Stimulated activated naive B cell treated with anti-CD40 and anti-IgM and Interleukin-4, amounts not matched to agents 10 μg/mL and 1 μg/mL and 100 μg/mL, for 72 hours (primary cell): Measurements from ENCODE around the gene KRT1.

Source experiments
- ATAC-seq, 2 donors: fragments of 150-1000 bp; cut with Tn5 transposase; replicated peaks; 2 replicates each; pipeline ENCODE4 v1.10.0; 2021; ENCODE audit warnings: moderate library complexity in 1 of 2
- DNase-seq: peaks from one replicate; pipeline ENCODE4 v3.0.0; 2021
- H3K27ac Mint-ChIP-seq: one replicate; pipeline ENCODE4 v1.8.0; 2022; ENCODE audit warnings: mild to moderate bottlenecking, mixed read lengths
- H3K27me3 Mint-ChIP-seq, 2 donors: one replicate each; pipeline ENCODE4 v1.8.0; 2022; ENCODE audit warnings: mixed read lengths in 2 of 2
- H3K36me3 Mint-ChIP-seq, 2 donors: one replicate each; pipeline ENCODE4 v1.8.0; 2022; ENCODE audit warnings: mixed read lengths in 2 of 2, mild to moderate bottlenecking in 1 of 2
- H3K4me1 Mint-ChIP-seq, 2 donors: one replicate each; pipeline ENCODE4 v1.8.0; 2022; ENCODE audit warnings: mixed read lengths in 2 of 2, mild to moderate bottlenecking in 1 of 2
- H3K4me3 Mint-ChIP-seq, 2 donors: one replicate each; pipeline ENCODE4 v1.8.0; 2022; ENCODE audit warnings: mild to moderate bottlenecking in 2 of 2, mixed read lengths in 2 of 2, moderate library complexity in 1 of 2
- H3K9me3 Mint-ChIP-seq, 2 donors: one replicate each; pipeline ENCODE4 v1.8.0; 2022; ENCODE audit warnings: mixed read lengths in 2 of 2, mild to moderate bottlenecking in 1 of 2

The KRT1 gene

DNA sequence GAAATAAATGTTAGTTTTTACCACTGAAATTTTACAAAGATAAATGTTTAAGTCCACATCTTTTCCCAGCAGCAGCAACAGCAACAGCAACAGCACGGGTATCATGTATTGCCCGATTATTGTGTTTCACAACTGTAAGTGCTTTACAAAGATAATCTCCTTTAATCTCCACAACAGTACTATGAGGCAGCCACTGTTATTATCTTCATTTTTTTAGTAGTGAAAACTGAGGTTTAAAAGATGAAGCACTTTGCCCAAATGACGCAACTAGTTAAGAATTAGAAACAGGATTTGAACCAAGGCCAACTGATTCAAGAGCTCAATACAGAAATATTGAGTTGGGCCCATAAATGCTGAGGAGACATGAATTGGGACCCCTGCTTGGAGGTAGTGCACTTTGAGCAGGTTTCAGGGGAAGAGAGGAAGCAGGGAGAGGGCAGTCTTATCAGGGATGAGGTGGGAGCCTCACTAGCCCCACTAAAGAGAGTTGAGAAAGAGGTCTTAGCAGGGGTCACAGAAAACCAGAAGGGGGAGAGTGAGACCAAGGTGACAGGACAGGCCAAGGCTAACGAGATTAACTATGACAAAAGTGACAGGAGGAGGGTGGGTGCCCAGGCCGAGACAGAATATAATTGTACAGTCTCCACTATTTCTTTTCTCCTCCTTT lies 43.5 kb downstream of the KRT1 start:
- peaks cover 10 to 17% of the 10 kb centered on the region in 2 donors for H3K27me3 Mint-ChIP-seq
- no peaks in the 10 kb centered on the region for H3K4me1 Mint-ChIP-seq
- no peak for ATAC-seq
- no peaks in the 10 kb centered on the region for H3K9me3 Mint-ChIP-seq
- no peak overlapping the region for H3K27ac Mint-ChIP-seq
- no peaks in the 10 kb centered on the region for H3K36me3 Mint-ChIP-seq
- no peak overlapping the region for H3K4me3 Mint-ChIP-seq
- no peak for DNase-seq

GRCh38 chr12:52636189-52636588 lies 44.0 kb downstream of the KRT1 start:
- Mint-ChIP-seq H3K4me1 (no peaks in the 10 kb centered on the region), H3K27me3 (peaks cover 7 to 15% of the 10 kb centered on the region in 2 donors), H3K9me3 (no peaks in the 10 kb centered on the region), H3K4me3 (no peak overlapping the region), H3K36me3 (no peaks in the 10 kb centered on the region), H3K27ac (no peak overlapping the region)
- ATAC-seq (no peak), DNase-seq (no peak)

DNA sequence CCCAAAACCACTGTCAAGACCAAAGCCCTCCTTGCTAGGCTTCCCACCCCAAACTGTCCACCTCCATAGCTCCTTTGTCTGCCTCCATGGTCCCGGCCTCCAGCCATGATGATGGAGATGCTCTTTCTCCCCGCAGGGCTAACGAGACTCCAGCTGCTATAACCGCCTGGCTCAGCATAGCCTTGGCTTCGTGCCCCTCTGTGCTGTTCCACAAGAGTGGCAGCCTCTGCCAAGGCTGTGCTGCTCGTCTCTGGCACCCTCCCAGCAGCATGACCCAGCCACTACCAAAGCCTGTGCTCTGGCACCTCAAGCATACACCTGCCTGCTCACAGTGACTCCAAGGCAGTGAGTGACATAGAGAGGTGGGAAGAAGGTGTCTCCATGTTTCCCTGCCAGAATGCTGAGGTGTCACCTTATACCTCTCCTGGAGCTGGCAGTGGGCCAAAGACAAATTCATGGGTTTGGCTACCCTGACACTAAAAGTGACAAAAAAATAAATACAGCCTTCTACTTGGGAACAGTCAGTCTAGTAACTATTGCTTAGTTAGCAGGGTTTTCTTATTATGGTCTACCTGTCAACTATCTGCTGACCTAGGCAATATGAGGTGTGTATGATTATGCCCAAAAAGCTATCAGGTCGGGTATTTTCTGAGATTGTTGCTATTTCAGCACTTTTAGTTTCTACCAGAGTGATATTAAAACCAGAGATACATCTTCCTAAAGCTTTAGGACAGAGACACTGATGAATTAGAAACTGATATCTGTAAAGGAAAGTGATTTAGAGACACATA lies 45.7 kb downstream of the KRT1 start:
- Mint-ChIP-seq H3K27ac (no peak overlapping the region), H3K27me3 (peaks cover 11 to 20% of the 10 kb centered on the region in 2 donors), H3K9me3 (no peaks in the 10 kb centered on the region), H3K4me3 (no peak overlapping the region), H3K36me3 (no peaks in the 10 kb centered on the region), H3K4me1 (no peaks in the 10 kb centered on the region)
- ATAC-seq: no peak
- no peak for DNase-seq

DNA sequence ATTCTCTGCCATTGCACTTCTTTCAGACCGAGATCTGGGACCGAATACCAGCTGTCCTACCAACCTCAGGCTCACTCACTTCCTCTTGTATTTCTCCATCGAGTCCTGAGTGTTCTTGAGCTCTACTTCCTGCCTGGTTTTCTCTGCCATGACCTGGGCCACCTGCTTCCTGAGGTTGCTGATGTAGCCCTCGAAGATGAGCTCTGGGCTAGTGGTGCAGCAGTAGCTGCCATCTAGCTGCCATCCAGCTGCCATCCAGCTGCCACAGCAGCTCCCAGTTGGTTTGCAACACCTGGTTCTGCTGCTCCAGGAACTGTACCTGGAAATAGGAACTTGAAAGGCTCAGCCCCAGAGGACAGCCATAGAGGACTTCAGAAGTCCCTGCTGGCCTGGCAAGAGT lies 46.8 kb downstream of the KRT1 start:
- DNase-seq (no peak), ATAC-seq (no peak)
- Mint-ChIP-seq H3K4me3 (no peak overlapping the region), H3K4me1 (no peaks in the 10 kb centered on the region), H3K27ac (no peak overlapping the region), H3K9me3 (no peaks in the 10 kb centered on the region), H3K27me3 (peaks cover 10 to 20% of the 10 kb centered on the region in 2 donors), H3K36me3 (no peaks in the 10 kb centered on the region)

DNA sequence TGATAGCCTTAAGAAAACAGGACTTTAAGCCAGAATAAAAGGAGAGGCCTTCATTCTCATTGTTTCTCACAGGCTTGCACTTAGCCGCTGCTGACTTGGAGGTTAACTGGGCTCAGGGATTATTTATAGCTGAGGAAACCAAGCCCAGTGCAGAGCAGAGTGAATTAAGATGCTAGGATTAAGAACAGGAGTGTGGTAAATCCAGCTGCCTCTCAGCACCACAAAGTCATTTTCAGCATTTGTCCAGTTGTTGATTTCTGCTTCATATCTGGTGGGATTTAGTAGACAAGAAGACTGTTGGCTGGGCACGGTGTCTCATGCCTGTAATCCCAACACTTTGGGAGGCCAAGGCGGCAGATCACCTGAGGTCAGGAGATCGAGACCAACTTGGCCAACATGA lies 47.6 kb downstream of the KRT1 start:
- Mint-ChIP-seq H3K4me1 (no peaks in the 10 kb centered on the region), H3K4me3 (no peak overlapping the region), H3K9me3 (no peaks in the 10 kb centered on the region), H3K36me3 (no peaks in the 10 kb centered on the region), H3K27ac (no peak overlapping the region), H3K27me3 (peaks cover 10 to 20% of the 10 kb centered on the region in 2 donors)
- DNase-seq (no peak), ATAC-seq (no peak)

DNA sequence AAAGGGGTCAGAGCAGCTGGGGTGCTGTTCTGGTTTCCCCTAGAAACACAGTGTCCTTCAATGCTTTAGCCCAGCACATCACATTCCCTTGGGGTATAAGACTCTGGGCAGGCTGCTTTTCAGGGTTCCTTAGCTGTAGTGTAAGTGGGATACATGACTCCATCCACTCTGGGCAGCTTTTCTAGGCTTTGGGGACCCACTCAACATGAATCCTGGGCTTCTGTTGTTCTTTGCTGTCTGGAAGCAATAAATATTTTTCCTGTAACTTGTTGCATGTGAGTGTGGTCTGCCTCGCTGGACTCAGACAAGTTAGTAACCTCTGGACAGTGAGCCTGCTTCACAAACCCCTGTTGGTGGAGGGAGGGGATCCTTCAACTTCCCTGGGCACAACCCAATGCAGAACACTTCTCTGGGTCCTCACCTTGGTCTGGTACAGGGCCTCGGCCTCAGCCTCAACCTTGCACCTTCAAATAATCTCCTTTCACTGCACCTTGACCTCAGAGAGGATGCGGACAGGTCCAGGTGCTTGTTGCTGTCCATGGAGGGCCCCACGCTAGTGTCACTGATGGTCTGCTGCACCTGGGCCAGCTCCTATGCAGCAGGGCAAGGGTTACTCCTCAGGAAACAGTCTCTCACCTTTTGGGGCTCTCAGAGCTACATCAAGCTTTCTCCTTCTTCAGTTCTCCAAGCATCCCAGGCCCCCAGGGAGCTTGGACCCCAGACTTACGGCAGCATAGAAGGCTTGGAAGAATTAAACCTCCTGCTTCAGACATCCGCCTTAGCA lies 48.3 kb downstream of the KRT1 start:
- no peaks in the 10 kb centered on the region for H3K36me3 Mint-ChIP-seq
- H3K27ac Mint-ChIP-seq: no peak overlapping the region
- no peaks in the 10 kb centered on the region for H3K9me3 Mint-ChIP-seq
- DNase-seq (no peak), ATAC-seq (no peak)
- peaks cover 9 to 20% of the 10 kb centered on the region in 2 donors for H3K27me3 Mint-ChIP-seq
- no peaks in the 10 kb centered on the region for H3K4me1 Mint-ChIP-seq
- H3K4me3 Mint-ChIP-seq: no peak overlapping the region

DNA sequence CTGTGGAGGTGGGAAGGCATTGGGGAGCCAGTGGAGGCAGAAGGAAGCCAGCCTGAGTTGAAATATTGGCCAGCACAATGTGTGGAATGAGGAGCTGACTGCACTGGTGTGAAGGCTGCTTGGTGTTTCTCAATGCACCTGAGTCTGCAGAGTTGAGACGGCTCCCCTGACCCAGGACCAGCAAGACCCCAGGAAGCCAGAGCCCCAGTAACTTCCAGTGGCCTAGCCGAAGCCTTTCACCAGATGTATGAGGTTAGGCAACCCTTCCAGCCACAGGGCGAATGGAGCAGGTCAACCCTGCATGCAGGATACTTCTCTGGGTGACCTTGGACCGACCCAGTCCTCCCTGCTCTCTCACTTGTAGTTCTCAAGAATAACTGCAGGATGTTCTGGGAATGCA lies 48.9 kb downstream of the KRT1 start:
- no peak for DNase-seq
- no peaks in the 10 kb centered on the region for H3K36me3 Mint-ChIP-seq
- no peak overlapping the region for H3K4me3 Mint-ChIP-seq
- H3K9me3 Mint-ChIP-seq: no peaks in the 10 kb centered on the region
- H3K4me1 Mint-ChIP-seq: no peaks in the 10 kb centered on the region
- no peak overlapping the region for H3K27ac Mint-ChIP-seq
- no peak for ATAC-seq
- peaks cover 6 to 20% of the 10 kb centered on the region in 2 donors for H3K27me3 Mint-ChIP-seq

- no peaks in the 10 kb centered on the region for H3K9me3 Mint-ChIP-seq
- peaks cover 6 to 20% of the 10 kb centered on the region in 2 donors for H3K27me3 Mint-ChIP-seq
- H3K4me1 Mint-ChIP-seq: no peaks in the 10 kb centered on the region
- H3K36me3 Mint-ChIP-seq: no peaks in the 10 kb centered on the region
- H3K4me3 Mint-ChIP-seq: no peak overlapping the region
- ATAC-seq (no peak), DNase-seq (no peak)
- no peak overlapping the region for H3K27ac Mint-ChIP-seq
These were observed 49.5 kb downstream of the KRT1 start for GRCh38 chr12:52630599-52631200.

GRCh38 chr12:52630008-52630500 lies 50.2 kb downstream of the KRT1 start:
- no peaks in the 10 kb centered on the region for H3K4me1 Mint-ChIP-seq
- H3K4me3 Mint-ChIP-seq: no peak overlapping the region
- no peak overlapping the region for H3K27ac Mint-ChIP-seq
- no peaks in the 10 kb centered on the region for H3K36me3 Mint-ChIP-seq
- peaks cover 3 to 20% of the 10 kb centered on the region in 2 donors for H3K27me3 Mint-ChIP-seq
- DNase-seq (no peak), ATAC-seq (no peak)
- H3K9me3 Mint-ChIP-seq: no peaks in the 10 kb centered on the region

DNA sequence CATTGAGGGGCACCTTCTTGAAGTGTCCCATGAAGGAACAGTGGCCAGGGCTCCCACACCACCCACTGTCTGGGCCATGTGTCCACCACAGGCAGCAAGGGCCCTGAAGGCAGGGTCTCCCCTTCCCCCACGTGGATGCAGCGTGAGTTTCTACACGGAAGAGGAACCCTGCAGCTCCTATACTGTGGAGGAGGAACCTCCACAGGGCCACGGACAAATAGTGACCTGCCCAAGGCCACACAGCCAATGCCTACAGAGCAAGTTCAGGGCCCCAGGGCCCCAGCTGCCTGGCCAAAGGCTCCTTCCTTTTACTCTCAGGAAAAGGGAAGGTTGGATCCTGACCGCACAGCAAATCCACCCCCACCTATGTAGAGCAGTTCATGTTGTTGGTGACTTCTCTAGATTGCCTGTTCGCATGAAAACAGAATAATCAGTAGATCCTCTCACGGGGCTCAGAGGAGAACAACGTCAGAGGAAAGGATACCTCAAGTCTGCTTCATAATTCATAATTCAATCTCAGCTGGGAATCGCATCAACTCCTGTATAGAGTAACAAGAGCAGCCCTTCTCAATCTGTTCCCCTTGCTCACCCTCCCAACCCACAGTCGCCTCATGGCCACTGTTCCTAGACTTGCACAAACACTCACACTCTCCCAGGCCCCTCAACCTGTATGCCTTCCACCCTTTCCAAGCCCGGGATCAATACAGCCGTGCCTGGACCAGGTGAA lies 50.8 kb downstream of the KRT1 start:
- H3K36me3 Mint-ChIP-seq: no peaks in the 10 kb centered on the region
- H3K27me3 Mint-ChIP-seq: peaks cover 3 to 19% of the 10 kb centered on the region in 2 donors
- no peak overlapping the region for H3K4me3 Mint-ChIP-seq
- no peaks in the 10 kb centered on the region for H3K9me3 Mint-ChIP-seq
- DNase-seq (no peak), ATAC-seq (no peak)
- H3K27ac Mint-ChIP-seq: no peak overlapping the region
- H3K4me1 Mint-ChIP-seq: no peaks in the 10 kb centered on the region

DNA sequence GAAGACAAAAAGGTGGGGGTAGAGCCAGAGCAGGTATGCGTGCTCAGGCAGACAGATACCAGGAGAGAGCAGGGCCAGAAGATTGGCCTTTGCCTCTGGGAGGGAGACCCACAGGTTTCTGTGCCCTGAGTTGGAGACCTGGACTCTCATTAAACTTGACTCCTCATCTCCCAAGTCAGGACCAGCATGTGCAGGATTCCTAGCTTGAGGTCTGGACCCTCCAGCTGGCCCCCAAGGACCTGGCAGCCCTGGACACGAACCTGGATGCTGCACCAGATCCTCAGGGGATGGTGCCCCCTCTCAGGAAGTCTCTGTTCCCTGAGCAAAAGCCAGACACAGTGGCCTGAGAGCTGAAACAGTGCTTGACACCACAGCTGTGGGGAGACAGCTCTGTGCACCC lies 51.4 kb downstream of the KRT1 start:
- H3K36me3 Mint-ChIP-seq: no peaks in the 10 kb centered on the region
- ATAC-seq: no peak
- no peak overlapping the region for H3K27ac Mint-ChIP-seq
- no peaks in the 10 kb centered on the region for H3K4me1 Mint-ChIP-seq
- no peak for DNase-seq
- no peak overlapping the region for H3K4me3 Mint-ChIP-seq
- H3K27me3 Mint-ChIP-seq: peaks cover 3 to 13% of the 10 kb centered on the region in 2 donors
- H3K9me3 Mint-ChIP-seq: no peaks in the 10 kb centered on the region

DNA sequence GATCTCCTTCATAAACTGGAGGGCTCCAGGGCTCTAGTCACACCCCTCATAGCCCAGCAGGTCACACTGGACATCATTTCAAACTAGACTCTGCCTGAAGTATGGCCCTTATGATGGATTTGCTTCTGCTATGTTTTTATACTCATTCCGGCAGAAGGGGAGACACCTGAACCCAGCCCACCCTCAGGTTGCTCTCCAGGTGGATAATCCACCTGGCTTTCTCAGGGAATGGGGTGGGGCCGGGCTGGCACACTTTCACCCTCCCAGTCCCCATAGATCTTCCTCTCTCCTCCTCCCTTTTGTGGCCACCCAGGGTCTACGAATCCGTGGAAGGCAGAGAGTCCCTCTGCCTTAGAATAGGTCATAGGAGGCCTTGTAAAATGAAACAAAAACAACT lies 52.1 kb downstream of the KRT1 start:
- peaks cover 0 to 2% of the 10 kb centered on the region in 2 donors for H3K9me3 Mint-ChIP-seq
- DNase-seq (no peak), ATAC-seq (no peak)
- H3K27me3 Mint-ChIP-seq: peaks cover 3 to 13% of the 10 kb centered on the region in 2 donors
- no peak overlapping the region for H3K4me3 Mint-ChIP-seq
- no peaks in the 10 kb centered on the region for H3K36me3 Mint-ChIP-seq
- H3K27ac Mint-ChIP-seq: no peak overlapping the region
- no peaks in the 10 kb centered on the region for H3K4me1 Mint-ChIP-seq

- ATAC-seq: no peak
- no peak overlapping the region for H3K4me3 Mint-ChIP-seq
- peaks cover 7 to 13% of the 10 kb centered on the region in 2 donors for H3K27me3 Mint-ChIP-seq
- H3K9me3 Mint-ChIP-seq: peaks cover 0 to 8% of the 10 kb centered on the region in 2 donors
- no peaks in the 10 kb centered on the region for H3K36me3 Mint-ChIP-seq
- DNase-seq: no peak
- H3K27ac Mint-ChIP-seq: no peak overlapping the region
- no peaks in the 10 kb centered on the region for H3K4me1 Mint-ChIP-seq
These were observed 52.7 kb downstream of the KRT1 start for GRCh38 chr12:52627395-52628110.
